HG03378 (cell line): ENCODE measurements around the gene TXNDC17.
"Not testable (repeated sequence)": the region's sequence is repeated elsewhere in the genome, so short reads cannot be mapped to it uniquely, and the experiment has no call there.

Experiments used
- ATAC-seq: cut with Tn5 transposase; IDR thresholded peaks from one replicate; pipeline ENCODE4 v1.9.1; 2021; ENCODE audit warnings: mild to moderate bottlenecking, moderate library complexity; ENCODE audit not compliant: unreplicated experiment

The TXNDC17 gene

DNA sequence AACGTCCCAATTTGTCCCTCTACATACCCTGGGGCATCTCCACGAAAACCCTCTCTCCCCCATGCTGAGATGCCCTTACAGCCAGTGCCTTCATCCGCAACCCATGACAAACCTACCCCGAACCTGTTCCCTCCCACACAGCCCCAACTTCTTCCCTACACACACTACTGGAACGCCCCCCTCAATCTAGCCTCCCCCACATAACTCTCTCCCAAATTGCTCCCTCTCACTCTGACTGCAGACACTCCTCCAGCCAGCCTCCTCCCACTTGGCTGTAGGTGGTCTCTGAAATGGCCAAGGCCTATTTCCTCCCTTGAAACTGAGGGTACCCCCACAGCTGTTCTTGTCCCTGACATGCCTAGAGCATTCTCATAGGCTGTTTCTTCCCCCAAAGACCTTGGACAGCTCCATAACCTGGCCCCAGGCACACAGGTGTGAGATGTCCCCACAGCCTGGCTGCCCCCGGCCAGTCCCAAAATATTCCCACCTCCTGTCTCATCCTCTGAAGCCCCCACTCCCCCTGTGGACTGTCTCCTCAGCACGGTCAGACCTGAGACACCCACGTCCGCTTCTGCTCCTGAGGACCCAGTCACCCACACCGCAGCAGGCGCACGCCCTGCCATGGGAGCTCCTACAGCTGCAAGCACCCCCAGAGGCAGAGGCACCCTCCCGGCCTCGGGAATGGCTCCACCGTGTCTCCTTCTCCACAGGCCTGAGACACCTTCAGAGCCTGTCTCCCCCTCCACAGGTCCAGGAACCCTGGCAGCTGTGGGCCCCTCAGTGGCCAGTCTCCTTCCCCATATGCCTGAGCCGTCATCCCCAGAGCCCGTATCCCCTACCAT, 4.0 kb upstream of the TXNDC17 start:
- ATAC-seq, result no peak

DNA sequence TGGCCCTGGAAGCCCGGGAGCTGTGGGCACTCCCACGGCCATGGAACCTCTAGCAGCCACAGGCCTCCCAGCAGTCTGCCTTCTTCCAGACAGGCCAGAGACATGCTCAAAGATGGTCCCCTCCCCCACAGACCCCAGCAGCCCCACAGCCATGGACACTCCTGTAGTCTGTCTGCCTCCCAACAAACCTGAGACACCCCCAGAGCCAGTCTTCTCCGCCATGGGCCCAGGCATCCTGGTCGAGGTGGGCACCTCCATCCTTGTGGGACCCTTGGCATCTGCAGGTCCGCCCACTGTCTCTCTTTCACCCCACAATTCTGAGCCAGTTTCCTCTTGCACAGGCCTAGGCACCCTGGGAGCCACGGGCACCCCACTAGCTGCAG, 3.4 kb upstream of the TXNDC17 start:
- ATAC-seq, result no peak

DNA sequence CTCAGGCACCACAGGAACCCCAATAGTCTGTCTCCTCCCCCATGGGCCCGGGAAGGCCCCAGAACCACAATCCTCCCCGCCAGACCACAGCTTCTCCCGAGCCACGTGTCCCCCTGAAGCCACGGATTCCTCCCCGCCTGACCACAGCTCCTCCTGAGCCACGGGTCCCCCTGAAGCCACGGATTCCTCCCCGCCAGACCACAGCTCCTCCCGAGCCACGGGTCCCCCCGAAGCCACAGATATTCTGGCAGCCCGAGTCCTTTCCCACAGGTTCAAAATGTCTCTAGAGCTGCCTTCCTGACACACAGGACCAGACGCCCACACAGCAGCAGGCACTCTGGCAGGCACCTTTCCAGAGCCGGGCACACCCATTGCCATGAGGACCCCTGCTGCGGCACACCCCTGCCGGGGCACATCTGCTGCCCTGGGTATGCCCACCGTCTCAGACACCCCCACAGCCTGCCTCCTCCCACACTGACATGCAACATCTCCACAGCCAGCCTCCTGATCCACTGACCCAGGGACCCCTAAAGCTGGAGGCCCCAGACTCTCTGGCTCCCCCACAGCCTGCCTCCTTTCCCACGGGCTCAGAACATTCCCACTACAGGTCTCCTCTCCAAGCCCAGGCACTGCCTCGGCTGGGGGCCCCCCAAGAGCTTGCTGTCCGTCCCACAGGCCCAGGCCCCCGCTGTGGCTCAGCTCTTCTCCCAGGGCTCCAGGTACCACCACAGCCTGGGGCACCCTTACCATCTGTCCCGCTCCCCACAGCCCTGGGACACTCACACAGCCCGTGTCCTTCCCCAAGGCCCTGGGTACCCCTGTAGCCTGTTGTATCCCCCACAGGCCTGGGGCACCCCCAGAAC, 2.6 kb upstream of the TXNDC17 start:
- ATAC-seq, result no peak

DNA sequence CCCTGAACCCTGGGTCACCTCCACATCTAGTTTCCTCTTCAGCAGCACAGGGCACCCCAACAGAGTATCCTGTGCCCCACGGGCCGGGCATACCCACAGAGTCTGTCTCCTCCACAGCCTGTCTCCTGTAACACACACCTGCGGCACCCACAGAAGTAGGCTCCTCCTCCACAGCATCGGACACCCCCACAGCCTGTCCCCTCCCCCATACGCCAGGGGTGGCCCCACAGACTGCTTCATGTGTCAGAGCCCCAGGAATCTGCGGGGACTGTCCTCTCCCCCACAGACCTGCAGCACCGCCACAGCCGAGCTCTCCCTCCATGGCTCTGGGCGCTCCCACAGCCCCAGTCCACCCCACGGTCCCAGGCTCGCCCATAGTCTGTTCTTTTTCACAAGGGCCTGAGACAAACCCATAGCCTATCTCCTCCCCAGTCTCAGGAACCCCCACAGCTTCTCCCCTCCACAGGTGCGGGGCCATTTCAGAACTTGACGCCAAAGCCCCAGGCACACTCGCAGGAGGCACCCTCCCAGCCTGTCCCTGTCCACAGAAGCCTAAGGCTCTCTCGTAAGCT, 1.8 kb upstream of the TXNDC17 start:
- no peak for ATAC-seq

DNA sequence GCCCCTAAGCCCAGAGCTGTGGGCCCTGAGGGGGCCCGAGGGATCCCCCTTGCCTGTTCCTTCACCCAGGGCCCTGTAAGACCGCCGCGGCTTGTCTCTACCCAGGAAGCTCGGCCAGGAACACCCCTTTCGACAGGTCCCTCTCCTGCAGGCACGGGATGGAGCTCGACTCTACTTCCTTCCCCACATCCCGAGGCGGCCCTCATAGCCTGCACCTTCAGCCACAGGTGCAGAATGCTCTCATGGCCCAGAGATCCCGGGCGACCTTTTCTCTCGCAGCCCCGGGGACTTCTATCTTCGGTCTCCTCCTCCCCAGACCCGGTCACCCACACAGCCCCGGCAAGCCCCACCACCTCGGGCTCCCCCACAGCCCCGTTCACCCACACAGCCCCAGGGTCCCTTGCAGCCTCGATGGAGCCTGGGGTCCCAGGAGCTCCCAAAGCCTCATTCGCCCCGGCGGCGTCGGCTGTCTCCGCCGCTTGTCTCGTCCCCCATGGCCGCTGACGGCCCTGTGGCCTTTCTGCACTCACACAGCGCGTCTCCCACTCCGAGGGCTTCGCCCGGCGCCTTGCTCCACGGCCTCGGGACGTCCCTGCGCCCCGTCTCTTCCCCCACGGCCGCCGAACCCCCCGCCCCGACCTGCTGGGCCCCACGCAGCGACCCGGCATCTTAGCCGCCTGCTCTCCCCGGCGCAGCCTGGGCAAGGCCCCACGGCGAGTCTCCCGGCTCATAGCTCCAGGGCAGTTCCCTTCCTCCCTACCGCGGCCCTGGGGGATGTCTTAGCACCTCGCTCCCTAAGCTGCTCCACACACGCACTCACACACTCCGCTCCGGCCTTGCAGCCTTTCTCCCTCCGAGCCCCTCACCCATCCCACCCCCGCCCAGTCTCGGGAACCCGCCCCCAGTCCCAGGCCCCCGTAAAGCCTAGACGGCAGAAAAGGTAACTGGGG, 999 bp upstream of the TXNDC17 start:
- no peak for ATAC-seq

DNA sequence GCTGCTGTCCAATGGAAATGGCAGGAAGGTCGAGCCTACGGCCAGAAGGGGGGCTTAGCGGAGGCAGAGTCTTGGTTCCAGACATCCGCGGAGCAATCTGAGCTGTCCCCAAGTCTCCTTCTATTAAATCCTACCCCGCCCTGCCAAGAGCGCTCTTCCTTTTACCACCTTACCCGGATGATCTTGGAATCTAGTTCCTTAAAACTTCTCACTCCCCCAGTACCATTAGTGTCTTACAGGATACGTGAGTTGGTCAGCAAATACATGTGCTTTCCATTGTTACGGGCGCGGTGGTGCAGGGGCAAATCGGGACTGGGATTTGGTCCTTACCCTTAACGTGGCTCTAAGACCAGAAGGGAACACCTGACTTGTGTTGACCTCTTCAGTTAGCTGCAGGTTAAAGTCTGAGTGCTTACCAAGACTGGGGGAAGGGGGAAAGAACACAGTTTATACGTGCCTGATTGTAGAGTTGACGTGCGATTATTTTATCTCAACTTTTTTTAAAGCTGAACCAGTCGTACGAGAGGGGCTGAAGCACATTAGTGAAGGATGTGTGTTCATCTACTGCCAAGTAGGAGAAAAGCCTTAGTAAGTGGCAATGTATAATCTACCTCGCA, 495 bp downstream of the TXNDC17 start:
- no peak for ATAC-seq

DNA sequence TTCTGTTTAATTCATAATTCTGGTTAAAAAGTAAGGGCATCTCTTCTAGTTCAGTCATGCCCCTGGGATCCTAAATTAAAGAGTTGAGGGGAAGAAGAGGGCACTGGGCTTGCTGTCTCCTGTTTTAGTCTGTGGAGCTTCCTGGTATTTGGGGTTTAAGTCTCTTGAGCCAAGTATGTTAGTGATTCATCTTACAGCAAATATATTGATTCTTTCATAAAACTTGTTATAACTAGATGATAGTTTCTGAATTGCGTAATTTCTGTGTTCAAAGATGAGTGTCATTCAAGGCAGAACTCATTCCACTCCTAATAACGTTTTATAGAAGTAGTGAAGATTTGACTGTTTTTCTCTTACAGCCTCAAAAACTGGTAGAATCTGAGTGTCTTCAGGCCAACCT, 1.7 kb downstream of the TXNDC17 start:
- no peak for ATAC-seq

DNA sequence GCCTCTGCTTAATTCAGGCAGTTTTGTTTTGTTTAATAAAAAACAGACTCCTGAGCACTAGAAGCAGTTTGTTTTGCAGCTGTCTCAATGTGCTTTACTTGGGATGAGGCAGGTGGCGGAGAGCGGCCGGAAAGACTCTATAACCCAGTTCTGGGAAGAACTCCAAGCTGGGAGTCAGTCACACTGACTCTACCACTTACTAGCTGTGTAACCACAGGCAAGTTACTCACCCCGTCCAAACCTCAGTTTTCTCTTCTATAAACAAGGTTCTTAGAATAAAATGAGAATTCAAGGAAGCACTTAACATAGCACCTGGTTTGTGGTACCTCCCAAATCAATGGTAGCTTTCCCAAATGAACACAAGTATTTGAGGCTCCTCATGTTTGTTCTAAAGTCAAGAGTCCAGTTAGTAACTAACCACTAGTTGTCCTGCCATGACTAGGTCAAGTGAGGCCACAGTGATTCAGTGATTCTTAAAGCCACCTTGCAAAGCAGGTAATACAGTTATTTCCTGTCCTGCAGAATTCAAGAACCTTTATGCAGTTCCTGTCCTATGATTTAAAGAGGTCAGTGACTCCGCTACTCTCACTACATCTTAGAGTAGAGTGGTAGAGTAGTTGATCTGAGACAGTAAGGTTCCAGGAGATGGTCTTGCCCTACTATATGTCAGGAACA, 2.7 kb downstream of the TXNDC17 start:
- no peak for ATAC-seq

DNA sequence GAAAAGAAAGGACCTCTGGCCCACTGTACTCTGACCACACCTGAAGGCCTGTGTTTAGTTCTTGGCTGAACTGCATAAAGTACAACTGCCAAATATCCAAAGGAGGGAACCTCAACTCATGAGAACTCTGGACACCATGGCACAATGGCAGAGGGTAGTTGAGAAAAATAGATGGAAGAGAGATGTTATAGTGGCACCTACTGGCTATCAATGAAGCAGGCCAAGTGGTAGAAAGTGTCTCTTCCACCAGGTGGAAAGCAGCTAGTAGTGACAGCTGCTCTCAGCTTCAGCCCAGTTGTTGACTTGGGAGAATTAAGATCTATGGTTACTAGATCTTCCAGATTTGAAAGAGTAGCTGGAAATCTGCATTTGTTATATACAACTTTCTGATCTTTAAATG, 7.3 kb downstream of the TXNDC17 start:
- ATAC-seq, result no peak

DNA sequence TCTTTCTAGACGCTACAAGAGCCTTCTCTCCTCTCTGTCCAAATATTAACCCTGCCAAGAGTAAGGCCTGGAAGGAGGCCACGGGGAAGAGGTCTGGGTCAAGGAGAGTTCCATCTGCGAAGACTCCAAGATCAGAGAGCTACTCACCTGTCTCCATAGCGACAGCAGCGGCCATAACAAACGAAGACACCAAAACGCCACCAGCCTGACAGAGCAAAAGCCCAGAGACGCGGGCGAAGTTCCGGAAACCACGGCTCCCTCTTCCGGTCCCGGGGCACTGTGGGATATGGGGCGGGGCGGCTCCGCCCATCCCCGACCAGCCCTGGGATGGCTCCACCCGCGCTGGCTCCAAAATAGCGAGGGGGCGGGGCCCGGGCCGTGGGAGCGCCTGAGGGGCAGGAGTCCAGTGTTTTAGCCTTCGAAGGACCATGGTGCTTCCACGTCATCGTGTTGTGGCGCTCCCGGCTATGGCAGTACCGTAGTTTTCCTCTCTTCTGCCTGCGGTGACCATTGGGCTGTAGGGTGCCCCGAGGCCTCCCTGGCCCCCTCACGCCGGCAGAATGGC, 10.6 kb downstream of the TXNDC17 start, which contains the start of the genes C17orf100 and MED31:
Gene C17orf100 (plus strand): TSS at position 409 of the 565 bp plus-strand sequence. CDS start 152 bp downstream, at position 561.
Gene MED31 (minus strand): TSS at position 252 of the 565 bp plus-strand sequence. CDS start 77 bp downstream, at position 175.
- ATAC-seq, result peak; percentile 63

DNA sequence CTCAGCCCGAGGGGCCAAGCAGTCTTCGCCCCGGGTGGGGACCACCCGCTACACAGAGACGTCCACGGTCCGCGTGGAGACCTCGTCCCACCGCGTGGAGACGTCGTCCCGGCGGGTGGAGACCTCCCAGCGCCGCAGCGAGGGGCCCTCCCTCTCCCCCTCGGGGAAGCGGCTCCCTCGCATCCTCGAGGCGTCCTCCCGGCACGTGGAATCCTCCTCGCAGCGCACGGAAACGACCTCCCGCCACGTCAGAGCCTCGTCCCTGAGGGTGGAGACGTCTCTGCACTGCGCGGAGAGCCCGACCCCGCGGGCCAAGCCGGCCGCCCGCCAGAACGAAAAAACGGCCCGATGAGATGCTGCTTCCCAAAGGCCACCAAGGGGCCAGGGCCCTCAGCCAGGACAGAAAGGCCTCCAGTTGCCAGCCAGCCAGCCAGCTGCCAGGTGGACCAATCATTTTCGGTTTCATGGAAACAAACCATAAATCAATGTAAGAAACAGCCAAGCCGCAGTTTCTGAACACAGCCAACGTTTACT, 11.1 kb downstream of the TXNDC17 start:
- no peak for ATAC-seq

DNA sequence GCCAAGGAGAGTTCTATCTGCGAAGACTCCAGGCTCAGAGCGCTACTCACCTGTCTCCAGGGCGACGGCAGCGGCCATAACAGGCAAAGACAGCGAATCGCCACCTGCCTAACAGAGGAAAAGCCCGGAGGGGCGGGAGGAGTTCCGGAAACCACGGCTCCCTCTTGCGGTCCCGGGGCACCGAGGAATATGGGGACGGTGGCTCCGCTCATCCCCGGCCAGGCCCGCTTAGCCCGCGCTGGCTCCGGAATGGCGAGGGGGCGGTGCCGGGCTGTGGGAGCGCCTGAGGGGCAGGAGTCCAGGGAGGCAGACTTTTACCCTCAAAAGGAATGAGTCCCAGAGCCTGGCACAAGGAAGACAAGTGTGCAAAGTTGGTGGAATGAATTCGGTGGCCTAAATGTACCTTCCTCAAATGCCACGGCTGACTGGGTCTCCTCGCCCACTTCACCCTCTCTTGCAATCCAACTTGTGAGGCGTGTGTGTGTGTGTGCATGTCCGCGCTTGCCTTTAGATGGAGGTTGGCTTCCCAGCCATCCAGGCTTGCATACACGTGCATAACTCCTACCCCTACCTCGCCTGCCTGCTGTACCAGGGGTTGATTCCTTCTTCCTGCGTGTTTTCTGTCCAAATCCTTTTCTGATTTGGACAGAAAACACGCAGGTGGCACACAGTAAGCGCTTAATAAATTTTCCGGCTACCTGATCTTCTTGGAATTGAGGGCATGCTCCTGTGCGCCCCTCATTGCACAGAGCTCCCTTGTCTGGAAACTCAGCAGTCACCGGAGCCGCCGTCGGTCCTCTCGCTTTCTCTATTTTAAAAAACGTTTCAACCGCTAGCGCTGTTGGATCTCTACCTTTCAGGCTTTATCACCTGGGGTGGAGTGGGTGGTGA, 14.2 kb downstream of the TXNDC17 start:
- ATAC-seq, result no peak

DNA sequence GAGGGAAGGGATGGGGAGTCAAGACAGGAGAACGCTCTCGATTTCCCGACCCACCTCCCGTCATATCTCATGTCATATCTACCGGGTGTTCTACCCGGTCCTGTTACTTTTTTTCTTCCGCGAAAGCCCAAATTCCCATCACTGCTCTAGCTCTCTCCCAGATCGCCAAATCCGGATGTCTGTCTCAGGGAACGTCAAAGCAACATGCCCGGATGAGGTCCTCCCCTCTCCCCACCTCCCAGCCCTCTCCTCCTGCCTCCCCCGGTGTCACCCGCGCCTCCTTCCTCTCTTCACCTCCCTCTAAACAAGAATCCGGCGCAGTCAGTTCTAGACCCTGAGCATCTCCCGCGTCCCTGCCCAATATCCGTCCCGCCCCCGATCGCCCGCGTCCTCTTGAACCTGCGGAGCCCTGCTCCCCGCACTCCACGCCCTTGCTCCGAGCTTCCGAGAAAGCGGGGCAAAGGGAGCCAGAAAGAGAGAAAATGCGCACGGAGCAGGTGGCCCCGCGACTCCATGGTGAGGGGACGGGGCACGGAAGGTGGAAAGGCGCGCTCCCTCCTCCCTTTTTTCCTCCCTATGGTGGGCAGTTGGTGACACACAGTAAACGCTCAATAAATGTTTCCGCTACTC, 15.0 kb downstream of the TXNDC17 start:
- ATAC-seq, result not testable (repeated sequence)

DNA sequence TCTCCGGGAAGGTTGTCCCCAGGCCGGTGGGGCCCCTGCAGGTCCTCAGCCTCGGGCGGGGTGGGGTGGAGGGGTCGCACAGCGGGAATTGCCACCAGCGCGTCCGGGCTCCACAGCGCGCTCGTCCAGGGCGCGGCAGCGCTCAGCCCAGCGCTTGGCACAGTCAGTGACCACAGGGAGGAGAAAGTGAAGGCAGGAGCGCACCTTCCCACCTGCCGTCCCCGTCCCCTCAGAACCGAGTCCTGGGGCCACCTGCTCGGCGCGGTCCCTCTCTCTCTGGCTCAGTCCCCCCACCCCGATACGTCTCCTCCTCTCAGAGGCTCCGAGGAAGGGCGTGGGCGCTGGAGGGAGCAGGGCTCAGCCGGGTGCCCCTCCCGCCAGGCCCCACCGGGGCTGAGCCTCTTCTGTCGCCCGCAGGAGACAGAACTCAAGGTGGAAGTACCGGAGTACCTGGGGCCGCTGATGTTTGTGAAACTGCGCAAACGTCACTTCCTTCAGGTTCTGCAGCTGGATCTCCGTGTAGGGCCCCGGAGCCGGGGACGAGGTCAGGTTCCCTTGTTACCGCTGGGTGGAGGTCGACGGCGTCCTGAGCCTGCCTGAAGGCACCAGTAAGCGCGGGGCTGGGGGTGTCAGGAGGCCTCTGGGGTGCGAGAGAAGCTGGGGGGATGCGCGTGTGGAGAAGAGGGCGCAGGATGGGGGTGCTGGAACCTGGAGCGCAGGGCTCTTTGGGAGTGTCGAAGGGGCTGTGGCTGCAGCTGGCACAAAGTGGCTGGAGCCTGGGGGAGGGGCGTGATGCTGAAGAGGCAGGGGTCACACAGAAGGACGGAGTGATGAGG, 16.2 kb downstream of the TXNDC17 start:
- ATAC-seq, result not testable (repeated sequence)

DNA sequence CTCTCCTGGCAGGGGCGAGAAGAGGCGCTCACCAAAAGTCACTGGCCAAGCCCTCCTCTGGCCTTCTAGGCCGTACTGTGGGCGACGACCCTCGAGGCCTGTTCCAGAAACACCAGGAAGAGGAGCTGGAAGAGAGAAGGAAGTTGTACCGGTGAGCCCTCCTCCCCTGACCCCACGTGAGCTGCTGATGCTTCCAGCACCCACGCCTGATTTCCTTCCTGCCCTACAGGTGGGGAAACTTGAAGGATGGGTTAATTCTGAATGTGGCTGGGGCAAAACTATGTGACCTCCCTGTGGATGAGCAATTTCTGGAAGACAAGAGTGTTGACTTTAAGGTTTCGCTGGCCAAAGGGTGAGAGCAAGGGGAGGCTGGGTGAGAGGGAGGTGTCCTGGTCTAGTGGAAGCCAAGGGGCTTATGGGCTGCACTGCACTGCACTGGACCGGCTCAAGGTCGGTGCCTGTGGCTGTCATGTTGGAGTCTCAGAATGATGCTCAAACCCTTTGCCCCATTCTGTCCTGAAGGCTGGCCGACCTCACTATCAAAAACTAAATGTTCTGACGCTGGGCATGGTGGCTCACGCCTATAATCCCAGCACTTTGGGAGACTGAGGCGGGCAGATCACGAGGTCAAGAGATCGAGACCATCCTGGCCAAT, 16.9 kb downstream of the TXNDC17 start:
- no peak for ATAC-seq

DNA sequence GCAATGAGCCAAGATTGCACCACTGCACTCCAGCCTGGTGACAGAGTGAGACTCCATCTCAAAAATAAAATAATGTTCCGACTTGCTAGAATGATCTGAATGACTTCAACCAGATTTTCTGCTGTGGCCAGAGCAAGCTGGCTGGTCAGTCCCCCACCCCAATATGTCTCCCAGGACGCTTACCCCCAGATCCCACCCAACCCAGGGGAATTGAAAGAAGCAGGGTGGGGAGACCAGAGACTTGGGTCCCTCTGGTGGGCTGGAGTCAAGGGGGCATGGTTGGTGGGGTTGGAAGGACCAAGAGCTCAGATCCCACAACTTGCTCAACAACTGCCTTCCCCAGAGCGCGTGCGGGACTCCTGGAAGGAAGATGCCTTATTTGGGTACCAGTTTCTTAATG, 17.6 kb downstream of the TXNDC17 start:
- not testable (repeated sequence) for ATAC-seq
